Stomach (tissue), 9 donors: ENCODE data around the gene UNC79. TPM values are rescaled to one million over a fixed set of nuclear protein-coding genes. Genes with fewer than 3 reads are reported as not detected.

Experiments used
- DNase-seq, 2 donors: peaks; one replicate each; pipeline versions ENCODE4 v3.0.0 to v3.0.0-alpha.2; 2013 to 2019
- H3K27ac ChIP-seq, 5 donors: fragments of 200-600 bp in 4 of 5; sonication (generic) in 4 of 5; one replicate each; pipeline ENCODE4 v1.5.1; 2013 to 2019; ENCODE audit warnings: mild to moderate bottlenecking in 1 of 5, moderate library complexity in 1 of 5
- H3K27me3 ChIP-seq, 3 donors: fragments of 200-600 bp; sonication (generic); one replicate each; pipeline ENCODE4 v1.5.1; 2017 to 2019; ENCODE audit warnings: mixed run types in 1 of 3
- H3K36me3 ChIP-seq, 4 donors: fragments of 200-600 bp; sonication (generic); 1 replicate in 3 of 4; 2 replicates in 1 of 4; pipeline ENCODE4 v1.5.1; 2016 to 2019
- H3K4me1 ChIP-seq, 4 donors: fragments of 200-600 bp; sonication (generic); one replicate each; pipeline ENCODE4 v1.5.1; 2016 to 2019
- H3K4me3 ChIP-seq, 4 donors: fragments of 200-600 bp; sonication (generic) in 3 of 4; one replicate each; pipeline ENCODE4 v1.5.1; 2016 to 2019; ENCODE audit warnings: mild to moderate bottlenecking in 1 of 4
- H3K9me3 ChIP-seq, 4 donors: fragments of 200-600 bp; sonication (generic); one replicate each; pipeline ENCODE4 v1.5.1; 2016 to 2019
- CTCF ChIP-seq, 7 experiments: fragments of 450-650 bp in 4 of 7; fragments of 200-600 bp in 3 of 7; sonication (generic) in 3 of 7; IDR thresholded peaks; one replicate each; pipeline ENCODE4 v1.5.1; 2016 to 2019; ENCODE audit warnings: antibody characterized with exemption in 7 of 7, control low read depth in 2 of 7, mild to moderate bottlenecking in 1 of 7
- EP300 ChIP-seq: sonication (generic); formaldehyde crosslinking; IDR thresholded peaks from one replicate; pipeline ENCODE4 v1.6.1; 2017; ENCODE audit warnings: antibody characterized with exemption
- POLR2A ChIP-seq, 4 donors: fragments of 450-650 bp; IDR thresholded peaks; one replicate each; pipeline ENCODE4 v1.6.1; 2016; ENCODE audit warnings: antibody characterized with exemption in 4 of 4, control low read depth in 2 of 4, mild to moderate bottlenecking in 1 of 4, moderate library complexity in 1 of 4
- POLR2AphosphoS5 ChIP-seq, 3 donors: sonication (generic); formaldehyde crosslinking; IDR thresholded peaks; one replicate each; pipeline ENCODE4 v1.6.1; 2016; ENCODE audit warnings: antibody characterized with exemption in 3 of 3
- WGBS, 5 donors: extraction: QIAGEN DNeasy Blood & Tissue Kit in 3 of 5; methylation state at CpG; one replicate each; pipeline versions ENCODE4 v1.1.5 to v1.1.7; 2013 to 2018; 5-methylcytosine and 5-hydroxymethylcytosine counted together
- intact Hi-C: fragments of 100-400 bp; cut with DNase I; formaldehyde crosslinking; loops from one replicate; pipeline ENCODE4 v1.15.1; 2023; ENCODE audit warnings: low total_unique reads
- polyA plus RNA-seq, 3 donors: library from polyadenylated mRNA; stranded (reverse); fragments of 200-250 nt; gene quantifications; one replicate each; pipeline ENCODE4 v1.2.3, GENCODE V29; 2013
- total RNA-seq, 5 donors: library from RNA; depleted of rRNA; stranded (reverse); fragments of >200 nt; gene quantifications; one replicate each; pipeline versions ENCODE4 v1.1.0 to v1.2.3, GENCODE V29; 2014 to 2016
- donor health status: healthy with polysubstance abuse.
- donor health status: Bipolar disorder and iron deficiency.
- donor health status: healthy.

The UNC79 gene
- total and polyA plus RNA-seq, 8 donors: under 0.01 to 1.9 (median 0.35) TPM; not detected in 2

- Histone ChIP-seq H3K4me3 (no peak overlapping the region), H3K27me3 (peaks cover 0 to 4% (median 0%) of the 10 kb centered on the region in 3 donors), H3K4me1 (no peaks in the 10 kb centered on the region), H3K27ac (no peak overlapping the region), H3K9me3 (no peaks in the 10 kb centered on the region), H3K36me3 (no peaks in the 10 kb centered on the region)
- DNase-seq: no peak
- WGBS, 5 donors: 57 to 86% (median 74%) methylated on average over 2 of the region's 2 CpGs
- TF ChIP-seq EP300 (no peak), CTCF (IDR thresholded peaks at IDR 0.05) (no peak), POLR2AphosphoS5 (IDR thresholded peaks at IDR 0.05) (no peak), POLR2A (IDR thresholded peaks at IDR 0.05) (no peak)
- intact Hi-C loops: no loop called here
These were observed 102.7 kb downstream of the UNC79 start for GRCh38 chr14:93533437-93533836.

GRCh38 chr14:93533842-93534241, 103.1 kb downstream of the UNC79 start:
- TF ChIP-seq POLR2AphosphoS5 (IDR thresholded peaks at IDR 0.05) (no peak), POLR2A (IDR thresholded peaks at IDR 0.05) (no peak)
- DNase-seq: peak in 1 of 2 donors; percentile 13
- H3K27ac ChIP-seq: no peak overlapping the region

GRCh38 chr14:93535537-93535936, 104.8 kb downstream of the UNC79 start:
- WGBS, 5 donors: 77 to 91% (median 87%) methylated on average over 3 of the region's 3 CpGs
- TF ChIP-seq POLR2A (IDR thresholded peaks at IDR 0.05): no peak
- no peak for TF ChIP-seq CTCF (IDR thresholded peaks at IDR 0.05)
- TF ChIP-seq POLR2AphosphoS5 (IDR thresholded peaks at IDR 0.05): no peak
- no peak for TF ChIP-seq EP300
- intact Hi-C loops: no loop called here
- Histone ChIP-seq H3K27ac (no peak overlapping the region), H3K4me3 (no peak overlapping the region), H3K9me3 (no peaks in the 10 kb centered on the region), H3K4me1 (no peaks in the 10 kb centered on the region), H3K27me3 (peaks cover 0 to 4% (median under 1%) of the 10 kb centered on the region in 3 donors), H3K36me3 (no peaks in the 10 kb centered on the region)
- no peak for DNase-seq

More at GRCh38 chr14:93533842-93534241, 103.1 kb downstream of the UNC79 start:
- intact Hi-C loops: no loop called here
- H3K9me3 ChIP-seq: no peaks in the 10 kb centered on the region
- H3K27me3 ChIP-seq: peaks cover 0 to 4% (median 0%) of the 10 kb centered on the region in 3 donors
- no peaks in the 10 kb centered on the region for H3K4me1 ChIP-seq
- no peaks in the 10 kb centered on the region for H3K36me3 ChIP-seq
- H3K4me3 ChIP-seq: no peak overlapping the region

GRCh38 chr14:93536945-93537344, 106.2 kb downstream of the UNC79 start:
- Histone ChIP-seq H3K27me3 (peaks cover 0 to 8% (median 4%) of the 10 kb centered on the region in 3 donors), H3K27ac (no peak overlapping the region), H3K36me3 (no peaks in the 10 kb centered on the region), H3K9me3 (no peaks in the 10 kb centered on the region), H3K4me1 (no peaks in the 10 kb centered on the region), H3K4me3 (no peak overlapping the region)
- WGBS, 5 donors: 70 to 87% (median 73%) methylated on average over 8 of the region's 8 CpGs
- intact Hi-C loops: no loop called here
- TF ChIP-seq POLR2AphosphoS5 (IDR thresholded peaks at IDR 0.05) (no peak), CTCF (IDR thresholded peaks at IDR 0.05) (no peak), POLR2A (IDR thresholded peaks at IDR 0.05) (no peak), EP300 (no peak)
- DNase-seq: peak in 1 of 2 donors; percentile 7

GRCh38 chr14:93537951-93538350, 107.2 kb downstream of the UNC79 start:
- Histone ChIP-seq H3K4me3 (no peak overlapping the region), H3K27ac (no peak overlapping the region), H3K27me3 (peaks cover 0 to 8% (median 4%) of the 10 kb centered on the region in 3 donors), H3K4me1 (no peaks in the 10 kb centered on the region), H3K9me3 (no peaks in the 10 kb centered on the region), H3K36me3 (no peaks in the 10 kb centered on the region)
- DNase-seq: no peak
- 81 to 88% (median 86%) methylated on average over 16 of the region's 16 CpGs for WGBS, 5 donors
- no peak for TF ChIP-seq EP300
- TF ChIP-seq POLR2A (IDR thresholded peaks at IDR 0.05): no peak
- TF ChIP-seq CTCF (IDR thresholded peaks at IDR 0.05): no peak
- TF ChIP-seq POLR2AphosphoS5 (IDR thresholded peaks at IDR 0.05): no peak
- intact Hi-C loops: no loop called here
